Hepatocyte (in vitro differentiated cells): ENCODE results near the gene SNX25.

Experiments used
- EZH2 ChIP-seq: fragments of 200-600 bp; sonication (generic); IDR thresholded peaks from 2 replicates; pipeline ENCODE4 v1.6.1; 2016; ENCODE audit warnings: antibody characterized with exemption, mild to moderate bottlenecking, borderline replicate concordance
- TF ChIP-seq, protein P1 (sequence below): fragments of 200-600 bp; sonication (generic); IDR thresholded peaks from 2 replicates; pipeline ENCODE4 v1.5.1; 2016; ENCODE audit warnings: antibody characterized with exemption, mild to moderate bottlenecking; ENCODE audit not compliant: poor library complexity

DNA sequence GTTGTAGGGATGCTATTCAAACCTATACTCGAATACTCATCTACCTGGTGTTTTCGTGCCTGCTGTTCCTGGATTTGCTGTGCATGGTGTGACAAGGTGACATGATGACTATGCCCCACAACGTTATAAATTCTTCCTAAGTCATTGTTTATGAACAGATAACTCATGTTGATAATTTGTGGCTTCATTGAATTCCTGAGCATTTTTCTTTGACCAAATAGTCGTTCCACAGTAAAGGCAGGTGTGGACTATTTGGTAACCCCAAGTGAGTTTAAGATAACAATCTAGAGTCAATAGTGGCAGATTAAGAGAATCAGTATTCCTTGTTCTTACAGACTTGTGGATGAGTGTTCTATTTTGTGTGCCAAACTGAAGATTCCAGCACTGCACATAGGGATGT lies 59.9 kb downstream of the SNX25 start:
- TF ChIP-seq, protein P1, sequence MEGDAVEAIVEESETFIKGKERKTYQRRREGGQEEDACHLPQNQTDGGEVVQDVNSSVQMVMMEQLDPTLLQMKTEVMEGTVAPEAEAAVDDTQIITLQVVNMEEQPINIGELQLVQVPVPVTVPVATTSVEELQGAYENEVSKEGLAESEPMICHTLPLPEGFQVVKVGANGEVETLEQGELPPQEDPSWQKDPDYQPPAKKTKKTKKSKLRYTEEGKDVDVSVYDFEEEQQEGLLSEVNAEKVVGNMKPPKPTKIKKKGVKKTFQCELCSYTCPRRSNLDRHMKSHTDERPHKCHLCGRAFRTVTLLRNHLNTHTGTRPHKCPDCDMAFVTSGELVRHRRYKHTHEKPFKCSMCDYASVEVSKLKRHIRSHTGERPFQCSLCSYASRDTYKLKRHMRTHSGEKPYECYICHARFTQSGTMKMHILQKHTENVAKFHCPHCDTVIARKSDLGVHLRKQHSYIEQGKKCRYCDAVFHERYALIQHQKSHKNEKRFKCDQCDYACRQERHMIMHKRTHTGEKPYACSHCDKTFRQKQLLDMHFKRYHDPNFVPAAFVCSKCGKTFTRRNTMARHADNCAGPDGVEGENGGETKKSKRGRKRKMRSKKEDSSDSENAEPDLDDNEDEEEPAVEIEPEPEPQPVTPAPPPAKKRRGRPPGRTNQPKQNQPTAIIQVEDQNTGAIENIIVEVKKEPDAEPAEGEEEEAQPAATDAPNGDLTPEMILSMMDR, result no peak
- TF ChIP-seq EZH2, result no peak
